Measurements from ENCODE around the gene TMEM132E.

Gene TMEM132E

DNA sequence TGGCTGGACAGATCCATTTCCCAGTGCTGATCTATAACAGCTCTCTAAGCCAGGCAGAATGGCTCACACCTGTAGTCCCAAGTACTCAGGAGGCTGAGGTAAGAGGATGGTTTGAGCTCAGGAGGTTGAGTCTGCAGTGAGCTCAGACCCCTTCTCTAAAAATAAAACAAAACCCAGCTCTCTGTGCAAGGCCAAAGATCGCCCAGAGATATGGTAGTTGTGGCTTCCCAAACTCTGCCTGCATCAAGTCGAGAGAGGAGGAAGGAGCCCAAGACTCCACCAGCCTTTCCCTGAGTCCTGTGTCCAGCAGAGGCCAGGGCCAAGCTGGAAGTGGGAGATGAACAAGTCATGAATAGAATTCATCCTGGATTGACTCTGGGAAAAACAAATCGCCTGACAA is 88.8 kb downstream of the TMEM132E start:
- no peak for DNase-seq

GRCh38 chr17:34669511-34669910 is 90.1 kb downstream of the TMEM132E start:
- no peak for DNase-seq

DNA sequence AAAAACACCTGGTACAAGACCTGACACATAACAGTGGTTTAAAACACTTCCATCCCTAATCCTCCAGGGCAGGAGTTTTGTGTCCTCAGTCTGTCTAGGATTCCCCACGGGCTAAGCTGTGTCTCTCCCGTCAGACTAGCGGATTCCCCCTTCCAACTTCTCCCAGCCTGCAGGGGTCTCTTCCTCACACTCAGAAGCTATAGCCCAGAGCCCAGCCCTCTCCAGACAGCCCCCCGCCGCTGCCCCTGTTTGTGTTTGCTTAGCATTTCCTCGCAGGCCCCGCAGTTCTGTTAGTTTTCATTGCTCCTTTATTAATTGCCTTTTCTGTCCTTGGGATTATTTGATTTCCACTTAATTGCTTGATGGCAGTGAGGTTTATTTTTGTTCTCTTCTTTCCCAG is 91.2 kb downstream of the TMEM132E start:
- DNase-seq = no peak

DNA sequence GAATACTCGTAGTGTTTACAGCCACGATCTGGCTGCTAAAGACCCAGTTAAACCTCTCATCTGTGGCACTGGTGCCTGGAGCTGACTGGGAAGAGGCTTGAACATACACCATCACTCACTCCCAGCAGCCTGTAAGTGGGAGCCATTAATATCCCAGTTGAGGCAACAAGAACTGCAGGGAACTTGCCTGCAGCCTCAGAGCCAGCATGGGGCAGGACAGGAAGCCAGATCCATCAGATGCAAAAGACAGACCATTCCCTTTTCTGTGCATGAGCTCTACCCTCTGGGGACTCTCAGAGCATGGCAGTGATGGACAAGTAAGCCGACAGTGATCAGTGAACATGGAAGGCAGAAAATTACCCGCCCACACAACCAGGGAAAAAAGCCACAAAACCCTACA is 91.8 kb downstream of the TMEM132E start:
- no peak for DNase-seq

DNA sequence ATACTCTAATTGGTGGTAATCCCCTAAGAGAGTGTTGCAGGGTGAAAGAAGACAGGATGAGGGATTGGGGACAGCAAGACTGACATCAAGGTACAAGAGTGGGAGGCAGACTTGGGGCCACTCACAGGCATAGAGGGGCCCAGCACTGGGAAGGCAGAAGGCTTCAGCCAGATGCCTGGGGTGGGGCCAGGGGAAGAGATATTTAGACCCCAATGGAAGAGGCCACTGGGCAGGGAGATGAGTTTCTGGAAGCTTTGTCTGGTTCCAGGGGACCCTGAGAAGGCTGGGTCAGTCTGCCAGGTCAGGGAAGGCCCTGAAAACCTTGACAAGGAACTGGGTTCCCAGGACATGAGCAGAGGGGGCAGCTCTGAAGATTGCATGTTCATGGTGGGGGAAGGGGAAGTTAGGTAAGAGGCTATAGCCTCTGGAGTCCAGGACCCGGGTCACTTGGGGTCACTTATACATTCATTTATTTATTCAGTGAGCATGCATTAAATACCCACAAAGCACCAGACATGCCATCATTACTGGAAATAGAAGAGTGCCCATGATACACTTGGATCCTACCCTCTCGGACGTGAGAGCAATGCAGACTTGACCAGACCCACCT is 92.9 kb downstream of the TMEM132E start:
- DNase-seq = no peak

DNA sequence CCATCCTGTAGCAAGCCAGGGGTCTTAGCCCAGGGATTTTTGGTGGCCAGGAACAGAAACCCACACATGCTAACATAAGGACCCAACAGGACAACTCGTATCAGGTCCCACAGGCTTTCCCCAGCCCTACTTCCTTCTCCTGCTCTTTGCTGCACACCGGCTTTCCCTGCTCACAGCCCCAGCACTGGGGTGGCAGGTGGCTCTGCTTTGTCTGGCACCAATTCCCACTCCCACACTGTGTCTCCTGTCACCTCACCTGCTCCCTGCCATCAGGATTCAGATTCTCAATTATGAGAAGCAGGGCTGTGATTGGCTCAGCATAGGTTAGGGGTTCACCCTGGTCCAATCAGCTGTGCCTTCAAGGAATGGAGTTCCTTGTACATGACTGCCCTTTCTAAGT is 94.1 kb downstream of the TMEM132E start:
- DNase-seq = no peak

GRCh38 chr17:34673995-34674890 is 94.9 kb downstream of the TMEM132E start:
- no peak for DNase-seq

DNA sequence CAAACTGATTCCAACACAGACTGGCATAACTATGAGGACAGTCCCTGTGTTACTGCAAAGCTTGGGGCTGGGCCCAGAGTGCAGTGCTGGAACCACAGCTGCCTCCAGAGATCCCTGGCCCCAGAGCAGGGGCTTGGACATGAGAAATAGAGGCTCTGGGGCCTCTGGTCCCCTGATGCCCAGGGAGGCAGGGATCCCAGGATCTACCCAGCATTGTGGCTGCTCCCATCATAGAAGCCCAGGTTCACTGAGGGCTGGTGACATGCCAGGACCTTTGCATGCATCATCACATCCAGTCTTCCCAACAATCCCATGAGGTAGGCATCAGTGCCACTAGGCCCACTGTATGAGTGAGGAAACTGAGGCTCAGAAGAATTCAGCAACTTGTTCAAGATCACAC is 95.8 kb downstream of the TMEM132E start:
- no peak for DNase-seq

GRCh38 chr17:34675605-34676004 is 96.2 kb downstream of the TMEM132E start:
- no peak for DNase-seq

GRCh38 chr17:34680151-34680550 is 100.8 kb downstream of the TMEM132E start:
- no peak for DNase-seq

DNA sequence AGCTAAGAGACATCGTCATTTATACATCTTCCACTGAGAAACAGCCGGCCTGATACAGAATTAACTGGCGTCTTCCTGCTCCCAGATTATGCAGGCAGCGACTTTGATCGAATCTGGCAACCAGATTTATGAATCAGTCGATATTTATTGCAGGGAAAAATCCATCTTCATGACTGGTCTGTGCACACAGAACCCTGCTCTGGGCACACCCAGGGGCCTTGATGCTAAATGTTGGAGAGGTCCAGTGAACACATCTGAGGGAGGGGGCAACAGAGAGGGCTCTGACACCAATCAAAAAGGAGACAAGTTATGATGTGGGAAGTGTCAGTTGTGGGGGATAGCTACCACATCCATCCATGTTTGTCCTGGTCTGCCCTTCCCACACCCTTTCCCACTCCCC is 102.9 kb downstream of the TMEM132E start:
- no peak for DNase-seq

GRCh38 chr17:34683390-34683789 is 104.0 kb downstream of the TMEM132E start:
- DNase-seq = no peak

All from activated CD4-positive, alpha-beta T cell treated with anti-CD3 and anti-CD28 coated beads for 1 hour (primary cell).